ENCODE measurements around the gene SLC16A5.
A peak's percentile ranks its signal among the peaks of the same experiment; 100 is the strongest.
"Not testable (repeated sequence)": the region's sequence is repeated elsewhere in the genome, so short reads cannot be mapped to it uniquely, and the experiment has no call there.

SLC16A5 gene

GRCh38 chr17:75113798-75114551, 26.2 kb downstream of the SLC16A5 start:
- peak; percentile 80 for DNase-seq

- no peak for DNase-seq
Observed at GRCh38 chr17:75114552-75115314, 27.0 kb downstream of the SLC16A5 start.

GRCh38 chr17:75115555-75115954, 27.8 kb downstream of the SLC16A5 start:
- no peak for DNase-seq

GRCh38 chr17:75116737-75117136, 29.0 kb downstream of the SLC16A5 start:
- no peak for DNase-seq

GRCh38 chr17:75118307-75118706, 30.6 kb downstream of the SLC16A5 start:
- DNase-seq, result no peak

- no peak for DNase-seq
Observed at GRCh38 chr17:75124041-75124818, 36.5 kb downstream of the SLC16A5 start.

- DNase-seq, result no peak
Observed at GRCh38 chr17:75124819-75125162, 37.0 kb downstream of the SLC16A5 start.

- no peak for DNase-seq
Observed at GRCh38 chr17:75125984-75126383, 38.2 kb downstream of the SLC16A5 start.

- DNase-seq, result no peak
Observed at GRCh38 chr17:75126954-75127353, 39.2 kb downstream of the SLC16A5 start.

- not testable (repeated sequence) for DNase-seq
Observed at GRCh38 chr17:75127936-75128335, 40.2 kb downstream of the SLC16A5 start.

GRCh38 chr17:75128694-75129505, 41.1 kb downstream of the SLC16A5 start:
- DNase-seq, result no peak

GRCh38 chr17:75129576-75129975, 41.8 kb downstream of the SLC16A5 start:
- DNase-seq, result no peak

GRCh38 chr17:75130059-75130631, 42.4 kb downstream of the SLC16A5 start:
- DNase-seq, result no peak

GRCh38 chr17:75130632-75131277, 43.0 kb downstream of the SLC16A5 start:
- DNase-seq, result peak; percentile 74

GRCh38 chr17:75131278-75132017, 43.7 kb downstream of the SLC16A5 start, which contains the start of gene NT5C:
Gene NT5C (minus strand): TSS chr17:75131742. CDS start chr17:75131707, 35 bp downstream.
- DNase-seq, result peak; percentile 78

GRCh38 chr17:75132018-75133000, 44.6 kb downstream of the SLC16A5 start:
- DNase-seq, result not testable (repeated sequence)

- DNase-seq, result no peak
Observed at GRCh38 chr17:75133001-75133400, 45.2 kb downstream of the SLC16A5 start.

GRCh38 chr17:75133607-75134347, 46.0 kb downstream of the SLC16A5 start:
- not testable (repeated sequence) for DNase-seq

- DNase-seq, result no peak
Observed at GRCh38 chr17:75135452-75135851, 47.7 kb downstream of the SLC16A5 start.

Data from NCI-H1092 treated with DMSO at 0.1 percent for 48 hours (cell line).